Superior temporal gyrus (tissue), 1 donor: ENCODE measurements around the gene RFC3.

Source experiments
- DNase-seq: peaks from one replicate; pipeline ENCODE4 v3.0.0-alpha.2; 2016; ENCODE audit errors: extremely low spot score

RFC3 gene

DNA sequence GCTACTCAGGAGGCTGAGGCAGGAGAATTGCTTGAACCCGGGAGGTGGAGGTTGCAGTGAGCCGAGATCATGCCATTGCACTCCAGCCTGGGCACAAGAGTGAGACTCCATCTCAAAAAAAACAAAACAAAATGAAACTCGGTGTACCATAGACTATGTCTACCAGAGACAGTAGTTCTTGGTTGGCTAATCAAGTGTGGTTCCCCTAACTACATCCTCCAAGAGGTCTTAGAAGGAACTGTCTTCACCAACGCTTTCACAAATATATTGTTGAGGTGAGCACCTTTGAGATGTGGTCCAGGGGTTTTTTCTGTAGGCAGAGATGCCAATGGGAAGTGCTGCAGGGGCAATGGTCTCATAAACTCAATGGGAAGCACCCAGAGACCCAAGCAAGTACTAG lies 48.0 kb downstream of the RFC3 start:
- DNase-seq: no peak

DNA sequence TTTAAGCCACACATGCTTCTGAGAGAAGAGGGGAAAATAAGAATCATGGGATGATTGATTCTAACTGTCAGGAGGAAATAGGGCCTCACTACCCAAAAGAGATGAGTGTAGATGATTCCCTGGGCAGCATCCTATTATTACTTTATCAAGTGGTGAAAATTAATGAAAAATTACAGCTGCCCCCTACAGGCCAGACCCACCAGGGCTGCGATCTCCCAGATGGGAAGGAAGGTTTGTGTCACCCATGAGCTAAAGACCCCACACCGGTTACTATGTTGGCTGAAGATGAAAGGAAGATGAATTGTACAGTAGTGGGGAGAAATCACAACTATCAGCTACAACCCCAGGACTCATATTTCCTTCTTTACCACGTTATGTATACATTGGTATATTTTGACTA lies 49.5 kb downstream of the RFC3 start:
- DNase-seq: no peak

DNA sequence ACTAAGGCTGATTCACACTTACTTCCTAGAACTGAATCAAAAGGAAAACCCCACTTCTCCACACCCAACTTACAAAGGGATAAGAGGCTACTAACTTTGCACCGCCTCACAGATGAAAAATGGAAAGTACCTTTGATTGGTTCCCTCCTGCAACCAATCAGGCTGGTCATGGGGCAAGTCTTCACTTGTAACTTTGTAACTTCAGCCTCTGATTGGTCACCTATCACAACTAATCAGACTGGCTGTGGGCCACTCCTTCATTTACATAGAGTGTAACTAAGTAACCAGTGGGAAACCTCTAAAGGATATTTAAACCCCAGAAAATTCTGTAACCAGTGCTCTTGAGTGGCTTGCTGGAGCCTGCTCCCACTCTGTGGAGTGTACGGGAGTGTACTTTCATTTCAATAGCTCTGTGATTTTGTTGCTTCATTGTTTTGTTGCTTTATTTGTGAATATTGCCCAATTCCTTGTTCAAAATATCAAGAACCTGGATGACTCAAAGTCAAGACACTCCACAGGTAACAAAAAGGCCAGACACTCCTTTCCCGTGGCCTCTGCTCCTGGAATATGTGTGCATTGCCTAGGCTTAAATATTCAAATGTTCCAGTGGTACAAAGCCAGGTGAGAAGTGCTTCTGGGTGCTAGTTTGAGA lies 50.5 kb downstream of the RFC3 start:
- DNase-seq: no peak

DNA sequence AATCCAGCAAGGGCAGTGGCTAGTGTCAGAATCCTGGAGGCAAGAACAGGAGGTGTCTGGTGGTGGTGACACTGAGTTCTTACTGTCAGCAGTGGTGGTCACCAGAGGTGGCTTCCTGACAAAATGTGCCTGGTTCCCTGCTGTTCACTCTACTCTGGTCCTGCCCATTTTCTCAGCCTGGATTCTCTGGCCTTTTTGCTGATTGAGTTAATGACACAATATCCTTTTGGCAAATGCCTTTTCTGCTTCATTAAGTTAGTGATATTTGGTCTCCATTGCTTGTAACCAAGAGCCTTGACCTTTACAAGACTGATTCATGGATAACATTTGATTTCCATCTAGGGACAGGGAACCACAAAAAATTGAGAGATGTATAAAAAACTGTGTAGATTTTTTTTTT lies 51.1 kb downstream of the RFC3 start:
- no peak for DNase-seq

DNA sequence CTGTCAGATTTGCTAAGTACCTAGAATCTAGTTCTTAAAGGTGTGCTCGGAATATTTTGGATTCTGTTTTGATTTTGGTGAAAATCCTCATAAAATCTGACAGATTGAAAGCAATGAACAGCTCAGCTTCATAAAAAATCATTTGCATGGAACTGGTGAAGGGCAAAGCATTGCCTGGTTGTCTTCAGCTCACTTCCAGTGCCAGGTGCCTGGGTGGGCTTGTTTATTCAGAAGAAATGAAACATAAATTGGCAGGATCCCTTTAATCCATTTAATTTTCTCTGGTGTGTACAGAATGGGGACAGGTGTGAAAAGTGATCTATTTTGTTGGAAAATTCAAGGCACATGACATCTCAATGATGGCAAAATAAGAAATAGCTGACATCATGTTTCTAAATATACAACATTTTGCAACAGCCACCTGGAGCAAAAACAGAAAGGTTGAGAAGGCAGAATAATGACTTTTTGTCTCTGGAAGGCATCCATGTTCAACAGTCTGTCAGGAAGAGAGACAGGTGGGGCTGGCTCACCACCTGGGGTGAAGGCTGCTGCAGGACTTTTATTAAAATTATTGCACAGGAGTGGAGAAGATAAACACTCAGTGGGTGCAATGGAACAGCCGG lies 52.2 kb downstream of the RFC3 start:
- DNase-seq: no peak

DNA sequence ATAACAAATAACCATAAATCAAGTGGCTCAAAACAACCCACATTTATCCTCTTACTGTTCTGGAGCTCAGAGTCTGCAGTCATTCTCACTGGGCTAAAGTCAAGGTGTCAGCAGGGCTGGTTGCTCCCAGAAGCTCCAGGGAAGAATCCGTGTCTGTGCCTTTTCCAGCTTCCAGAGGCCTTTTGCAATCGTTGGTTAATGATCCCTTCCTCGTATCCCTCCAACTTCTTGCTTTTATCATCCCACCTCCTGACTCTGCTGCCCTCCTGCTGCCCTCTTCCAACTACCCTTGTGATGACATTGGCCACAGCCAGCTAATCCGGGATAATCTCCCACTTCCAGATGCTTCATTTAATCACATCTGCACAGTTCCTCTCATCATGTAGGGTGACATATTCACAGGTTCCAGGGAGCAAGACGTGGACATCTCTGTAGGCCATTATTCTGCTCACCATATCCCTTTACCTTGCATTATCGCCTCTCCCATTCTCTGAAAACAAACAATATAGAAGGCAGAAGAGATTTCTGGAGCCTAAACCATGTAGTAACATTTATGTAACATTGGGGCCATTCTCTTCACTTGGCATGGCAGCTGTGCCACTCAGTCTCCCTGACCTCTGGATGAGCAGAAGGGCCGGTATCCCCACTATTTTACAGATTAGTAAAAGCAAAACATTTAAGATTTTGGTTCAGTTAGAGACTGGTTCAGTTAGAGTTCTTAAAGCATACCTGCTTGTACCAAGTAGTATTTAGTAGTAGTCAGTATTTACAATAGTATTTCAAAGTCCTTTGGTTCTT lies 53.5 kb downstream of the RFC3 start:
- DNase-seq: no peak

DNA sequence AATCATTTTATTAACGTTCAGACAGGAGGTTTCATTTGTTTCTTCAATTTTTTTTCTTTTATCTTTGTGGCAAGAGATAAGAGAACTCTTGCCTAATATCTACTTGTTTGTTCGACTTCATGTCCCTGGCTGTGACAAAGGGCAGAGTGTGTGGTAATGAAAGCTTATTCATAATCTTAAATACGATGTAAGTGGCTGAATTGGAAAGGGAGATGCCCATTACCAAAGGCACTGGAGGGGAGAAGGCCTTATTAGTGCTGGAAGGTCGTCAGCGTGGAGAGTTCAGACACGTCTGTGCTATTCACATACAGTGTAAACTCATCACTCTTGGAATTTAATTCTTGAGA lies 54.0 kb downstream of the RFC3 start:
- DNase-seq: no peak

DNA sequence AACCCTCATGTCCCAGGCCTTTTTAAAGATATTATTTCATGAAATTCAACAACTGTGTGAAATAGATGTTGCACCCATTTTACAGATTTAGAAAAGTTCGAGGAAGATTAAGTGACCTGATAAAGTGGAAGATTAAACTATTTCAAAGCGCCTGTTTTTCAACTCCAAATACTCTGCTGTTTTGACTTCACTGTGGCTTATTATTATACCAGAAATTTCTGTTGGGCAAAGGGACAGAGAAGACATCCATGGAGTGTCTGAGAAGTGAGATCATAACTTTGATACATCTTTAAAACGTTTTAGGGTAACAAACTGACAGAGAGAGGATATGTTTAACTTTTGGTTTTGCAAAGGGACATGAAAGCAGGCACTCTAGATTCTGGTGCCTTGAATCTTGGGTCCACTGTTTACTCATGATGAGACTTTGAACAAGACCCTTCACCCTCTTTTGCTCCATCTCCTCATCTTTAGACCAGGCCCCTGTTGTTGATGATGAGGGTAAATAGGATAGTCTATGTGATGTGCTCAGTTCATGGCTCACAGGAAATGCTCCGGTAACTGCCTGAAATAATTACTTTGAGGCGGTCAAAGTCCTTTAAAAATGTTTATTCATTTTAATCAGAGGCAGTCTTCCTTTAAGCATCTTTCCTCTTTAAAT lies 55.4 kb downstream of the RFC3 start:
- no peak for DNase-seq

DNA sequence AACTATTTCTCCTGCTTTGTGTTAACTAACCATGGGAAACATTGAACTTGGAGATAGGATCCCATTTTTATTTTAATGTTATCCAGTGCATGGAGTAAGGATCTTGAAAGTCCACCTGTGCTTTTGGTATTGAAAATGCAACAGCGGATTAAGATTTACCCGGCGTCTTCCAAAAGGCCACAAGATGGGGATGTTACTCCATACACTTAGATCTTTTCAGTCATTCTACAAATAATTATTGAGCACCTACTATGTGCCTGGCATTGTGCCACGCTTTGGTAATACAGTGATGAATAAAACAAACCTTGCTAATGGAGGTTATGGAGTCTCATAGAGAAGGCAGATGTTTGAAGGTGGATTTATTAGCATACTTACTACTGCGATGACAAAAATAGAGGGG lies 56.9 kb downstream of the RFC3 start:
- no peak for DNase-seq

DNA sequence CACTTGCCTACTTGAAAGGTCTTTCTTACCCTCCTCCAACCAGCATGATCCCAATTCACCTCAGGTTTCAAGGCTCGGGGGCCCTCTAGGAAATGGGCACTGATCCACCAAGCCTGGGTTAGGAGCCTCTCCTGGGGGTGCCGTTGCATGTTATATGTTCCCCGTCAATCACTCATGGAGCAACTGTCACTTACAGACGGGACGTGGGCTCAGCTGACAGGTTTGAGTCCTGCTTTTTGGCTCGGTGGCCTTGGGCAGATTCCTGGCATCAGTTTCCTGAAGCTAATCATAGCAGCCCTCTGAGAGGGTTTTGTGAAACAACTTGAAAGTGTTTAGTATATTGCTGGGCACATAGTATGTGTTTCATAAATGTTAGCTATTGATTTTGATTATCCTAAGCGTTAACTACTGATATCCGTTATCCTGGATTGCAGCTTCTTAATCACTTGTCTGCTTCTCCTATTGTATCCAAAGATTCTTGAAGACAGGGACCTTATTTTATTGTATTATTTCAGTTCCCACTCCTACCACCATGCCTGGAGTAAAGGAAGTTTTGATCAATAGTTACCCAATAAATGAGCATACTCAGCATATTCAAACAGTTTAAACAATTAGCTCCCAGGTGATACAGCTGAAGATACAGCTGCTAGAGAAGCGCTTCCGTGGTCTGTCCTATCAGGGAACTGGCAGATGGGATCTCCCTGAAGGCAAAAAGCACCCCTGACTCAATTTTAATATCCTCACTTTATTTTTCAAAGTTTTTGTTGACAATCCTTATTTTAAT lies 57.9 kb downstream of the RFC3 start:
- no peak for DNase-seq

DNA sequence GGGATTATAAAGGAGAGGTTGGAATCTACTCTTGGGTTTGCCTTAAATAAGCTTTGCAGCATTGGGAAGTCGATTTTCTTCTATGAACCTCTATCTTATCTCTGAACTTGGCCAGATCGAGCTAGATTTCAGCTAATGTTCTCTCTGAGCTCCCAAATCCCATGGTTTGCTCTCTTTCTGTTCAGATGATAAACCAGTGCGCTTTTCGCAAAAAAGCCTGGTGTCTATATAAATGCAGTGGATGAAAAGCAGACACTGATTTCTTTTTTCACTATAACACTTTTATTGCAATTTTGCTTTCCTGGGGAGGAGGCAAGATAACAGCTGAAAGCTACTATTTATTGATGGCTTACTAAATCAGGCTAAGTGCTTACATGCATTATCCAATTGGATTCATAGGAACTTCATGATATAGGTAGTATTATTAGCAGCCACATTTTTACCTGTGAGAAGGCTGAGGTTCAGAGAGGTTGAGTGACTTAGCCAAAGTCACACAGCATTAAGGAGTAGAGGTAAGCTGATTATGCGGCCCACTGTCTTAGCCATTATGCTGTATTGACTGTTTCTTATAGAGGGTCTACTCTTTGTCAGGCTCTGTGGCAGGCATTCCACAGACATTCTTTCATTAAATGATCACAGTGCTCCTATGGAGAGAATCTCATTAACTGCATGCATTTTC lies 58.9 kb downstream of the RFC3 start:
- no peak for DNase-seq

DNA sequence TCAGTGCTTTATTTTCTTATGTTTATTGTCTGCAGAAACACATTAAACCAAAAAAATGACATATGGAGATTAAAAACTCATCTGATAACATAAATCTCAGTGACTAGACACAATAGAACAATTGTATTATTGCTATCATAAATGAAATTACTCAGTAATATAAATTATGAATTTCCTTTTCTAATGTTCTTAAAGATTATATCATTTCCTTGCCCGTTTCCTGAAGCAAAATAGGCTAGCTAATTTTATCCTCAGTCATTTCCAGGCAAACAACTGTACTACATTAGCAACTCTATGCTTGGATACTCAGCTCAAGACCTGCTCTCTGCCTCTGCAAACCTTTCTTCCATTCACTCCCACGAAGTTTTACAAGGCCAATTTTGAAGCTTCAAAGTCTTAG lies 61.2 kb downstream of the RFC3 start:
- no peak for DNase-seq

DNA sequence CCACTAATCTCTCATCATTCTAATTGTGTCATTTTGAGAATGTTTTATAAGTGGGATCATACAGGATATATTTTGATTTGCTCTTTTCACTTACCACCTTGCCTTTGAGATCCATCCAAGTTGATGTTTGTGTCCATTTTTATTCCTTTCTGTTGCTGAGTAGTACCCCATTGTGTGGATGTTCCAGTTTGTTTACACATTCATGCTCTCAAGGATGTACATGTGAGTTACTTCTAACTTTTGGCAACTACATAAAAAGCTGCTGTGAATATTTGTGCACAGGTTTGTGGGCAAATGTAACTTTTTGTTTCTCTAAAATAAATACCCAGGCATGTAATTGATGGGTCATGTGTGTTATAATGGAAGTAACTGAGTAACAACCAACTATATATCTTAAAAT lies 64.9 kb downstream of the RFC3 start:
- no peak for DNase-seq

DNA sequence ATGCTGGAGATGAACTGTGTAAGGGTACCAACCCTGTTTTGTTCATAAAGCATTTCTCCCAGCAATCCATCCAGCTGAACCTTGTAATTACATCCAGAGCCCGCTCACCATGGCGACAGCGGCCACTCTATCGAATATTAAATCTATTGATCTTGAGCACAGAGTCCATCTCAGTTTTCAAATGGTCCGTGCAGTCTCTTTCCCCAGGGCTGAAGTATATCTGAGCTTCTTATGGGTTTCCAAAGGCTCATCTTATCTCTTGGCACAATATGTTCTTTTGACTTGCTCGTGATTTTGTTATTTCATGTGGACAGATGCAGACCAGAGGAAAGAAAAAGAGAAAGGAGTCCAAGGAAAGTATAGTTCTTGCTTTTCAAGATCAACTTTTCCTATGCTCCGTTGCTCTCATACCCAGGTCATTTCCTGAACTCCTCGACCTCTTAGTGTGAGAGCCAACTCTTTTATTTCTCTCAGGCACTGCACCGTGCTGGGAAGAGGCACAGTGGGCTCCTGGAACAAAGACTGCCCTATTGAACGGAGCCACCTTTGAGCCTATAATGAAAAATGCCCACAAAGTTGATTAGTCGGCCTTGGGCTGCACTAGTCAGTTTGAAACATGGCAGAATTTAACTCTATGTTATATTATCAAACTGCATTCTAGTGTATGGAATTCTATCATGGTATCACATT lies 66.7 kb downstream of the RFC3 start:
- no peak for DNase-seq
